ENCODE results near the gene BET1. TPM values are rescaled to one million over a fixed set of nuclear protein-coding genes. Genes with fewer than 3 reads are reported as not detected.
"Not testable (repeated sequence)": the region's sequence is repeated elsewhere in the genome, so short reads cannot be mapped to it uniquely, and the experiment has no call there.

Gene BET1
- total RNA-seq, 4 donors from 2014 or later = 15.3 to 24.9 (median 20.0) TPM

- no peaks in the 10 kb centered on the region for H3K9me3 ChIP-seq
- DNase-seq (ENCODE audit: low spot score in 2 of 2) = no peak
- H3K36me3 ChIP-seq = no peaks in the 10 kb centered on the region
- no peak overlapping the region for H3K4me3 ChIP-seq
- H3K27me3 ChIP-seq = no peaks in the 10 kb centered on the region
- H3K4me1 ChIP-seq = no peaks in the 10 kb centered on the region
- no peak overlapping the region for H3K27ac ChIP-seq
- WGBS, 2 donors = 77 to 83% methylated on average over 2 of the region's 2 CpGs
- TF ChIP-seq, protein P1, sequence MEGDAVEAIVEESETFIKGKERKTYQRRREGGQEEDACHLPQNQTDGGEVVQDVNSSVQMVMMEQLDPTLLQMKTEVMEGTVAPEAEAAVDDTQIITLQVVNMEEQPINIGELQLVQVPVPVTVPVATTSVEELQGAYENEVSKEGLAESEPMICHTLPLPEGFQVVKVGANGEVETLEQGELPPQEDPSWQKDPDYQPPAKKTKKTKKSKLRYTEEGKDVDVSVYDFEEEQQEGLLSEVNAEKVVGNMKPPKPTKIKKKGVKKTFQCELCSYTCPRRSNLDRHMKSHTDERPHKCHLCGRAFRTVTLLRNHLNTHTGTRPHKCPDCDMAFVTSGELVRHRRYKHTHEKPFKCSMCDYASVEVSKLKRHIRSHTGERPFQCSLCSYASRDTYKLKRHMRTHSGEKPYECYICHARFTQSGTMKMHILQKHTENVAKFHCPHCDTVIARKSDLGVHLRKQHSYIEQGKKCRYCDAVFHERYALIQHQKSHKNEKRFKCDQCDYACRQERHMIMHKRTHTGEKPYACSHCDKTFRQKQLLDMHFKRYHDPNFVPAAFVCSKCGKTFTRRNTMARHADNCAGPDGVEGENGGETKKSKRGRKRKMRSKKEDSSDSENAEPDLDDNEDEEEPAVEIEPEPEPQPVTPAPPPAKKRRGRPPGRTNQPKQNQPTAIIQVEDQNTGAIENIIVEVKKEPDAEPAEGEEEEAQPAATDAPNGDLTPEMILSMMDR (IDR thresholded peaks at IDR 0.05) = no peak
- TF ChIP-seq POLR2A (IDR thresholded peaks at IDR 0.05) (no peak), EP300 (IDR thresholded peaks at IDR 0.05) (no peak)
Measured at GRCh38 chr7:94031865-94032264, 27.7 kb upstream of the BET1 start.

DNA sequence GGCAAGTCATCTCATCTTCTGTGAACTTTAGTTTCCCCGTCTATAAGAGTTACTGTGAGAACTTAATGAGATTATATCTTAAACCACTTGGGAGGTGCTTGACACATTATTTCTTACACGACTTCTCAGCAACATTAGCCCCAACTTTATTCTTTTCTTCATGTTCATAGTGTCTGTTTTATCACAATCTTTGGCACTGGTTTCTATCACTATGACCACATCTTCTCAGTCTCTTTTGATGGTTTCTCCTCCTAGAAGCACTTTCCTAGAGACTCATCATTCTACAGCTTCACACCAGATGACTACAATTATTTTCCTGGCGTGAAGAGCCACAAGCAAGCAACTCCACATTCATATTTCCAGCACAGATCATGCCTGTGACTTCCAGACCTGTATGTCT lies 26.5 kb upstream of the BET1 start:
- Histone ChIP-seq H3K4me3 (no peak overlapping the region), H3K36me3 (no peaks in the 10 kb centered on the region), H3K27me3 (no peaks in the 10 kb centered on the region), H3K9me3 (no peaks in the 10 kb centered on the region), H3K27ac (no peak overlapping the region), H3K4me1 (no peaks in the 10 kb centered on the region)
- 88 to 92% methylated on average over 3 of the region's 3 CpGs for WGBS, 2 donors
- no peak for TF ChIP-seq EP300 (IDR thresholded peaks at IDR 0.05)
- TF ChIP-seq POLR2A (IDR thresholded peaks at IDR 0.05) = no peak
- TF ChIP-seq, protein P1 (IDR thresholded peaks at IDR 0.05) = no peak
- DNase-seq (ENCODE audit: low spot score in 2 of 2) = no peak

- H3K4me3 ChIP-seq = no peak overlapping the region
- no peak for TF ChIP-seq POLR2A (IDR thresholded peaks at IDR 0.05)
- no peak for TF ChIP-seq EP300 (IDR thresholded peaks at IDR 0.05)
- TF ChIP-seq, protein P1 (IDR thresholded peaks at IDR 0.05) = no peak
- H3K27me3 ChIP-seq = no peaks in the 10 kb centered on the region
- WGBS, 2 donors = 83 to 84% methylated on average over 3 of the region's 3 CpGs
- DNase-seq (ENCODE audit: low spot score in 2 of 2) = no peak
- H3K27ac ChIP-seq = no peak overlapping the region
- H3K9me3 ChIP-seq = no peaks in the 10 kb centered on the region
- H3K4me1 ChIP-seq = no peaks in the 10 kb centered on the region
- no peaks in the 10 kb centered on the region for H3K36me3 ChIP-seq
Measured at GRCh38 chr7:94029976-94030375, 25.8 kb upstream of the BET1 start.

- WGBS, 2 donors = 95 to 100% methylated on average over 1 of the region's 1 CpG
- TF ChIP-seq POLR2A (IDR thresholded peaks at IDR 0.05) (no peak), EP300 (IDR thresholded peaks at IDR 0.05) (no peak)
- TF ChIP-seq, protein P1 (IDR thresholded peaks at IDR 0.05) = no peak
- H3K27me3 ChIP-seq = no peaks in the 10 kb centered on the region
- H3K4me1 ChIP-seq = no peaks in the 10 kb centered on the region
- no peak for DNase-seq (ENCODE audit: low spot score in 2 of 2)
- no peak overlapping the region for H3K27ac ChIP-seq
- H3K9me3 ChIP-seq = no peaks in the 10 kb centered on the region
- H3K36me3 ChIP-seq = no peaks in the 10 kb centered on the region
- H3K4me3 ChIP-seq = no peak overlapping the region
Measured at GRCh38 chr7:94028768-94029167, 24.6 kb upstream of the BET1 start.

- not testable (repeated sequence) for H3K27ac ChIP-seq; H3K4me3 ChIP-seq; H3K9me3 ChIP-seq; H3K4me1 ChIP-seq; H3K27me3 ChIP-seq; H3K36me3 ChIP-seq; DNase-seq (ENCODE audit: low spot score in 2 of 2)
- 97 to 100% methylated on average over 2 of the region's 2 CpGs for WGBS, 2 donors
Measured at GRCh38 chr7:94026619-94027018, 22.5 kb upstream of the BET1 start.

- Histone ChIP-seq H3K9me3 (no peaks in the 10 kb centered on the region), H3K27ac (no peak overlapping the region), H3K27me3 (no peaks in the 10 kb centered on the region), H3K36me3 (no peaks in the 10 kb centered on the region), H3K4me1 (no peaks in the 10 kb centered on the region), H3K4me3 (no peak overlapping the region)
- TF ChIP-seq EP300 (IDR thresholded peaks at IDR 0.05) (no peak), POLR2A (IDR thresholded peaks at IDR 0.05) (no peak)
- TF ChIP-seq, protein P1 (IDR thresholded peaks at IDR 0.05) = no peak
- 58 to 59% methylated on average over 3 of the region's 3 CpGs for WGBS, 2 donors
- DNase-seq (ENCODE audit: low spot score in 2 of 2) = no peak
Measured at GRCh38 chr7:94022550-94022949, 18.4 kb upstream of the BET1 start.

Data from tibial nerve (tissue), 4 donors.